Activated CD4-positive, alpha-beta memory T cell treated with anti-CD3 and anti-CD28 coated beads, Interleukin-2, amount 10 ng/mL, durations not matched to agents 7 days and 5 days (primary cell): ENCODE data around the gene EFHC1. TPM values are rescaled to one million over a fixed set of nuclear protein-coding genes. Genes with fewer than 3 reads are reported as not detected.
"Not testable (repeated sequence)": the region's sequence is repeated elsewhere in the genome, so short reads cannot be mapped to it uniquely, and the experiment has no call there.

ENCODE experiments used
- CTCF ChIA-PET: fragments of 350-600 bp; sonication (Branson Sonifier 250); formaldehyde crosslinking; loops from one replicate; lab custom pipeline; 2021; ENCODE audit warnings: antibody characterized with exemption, inconsistent platforms; lab: Charles Lee
- POLR2A ChIA-PET: fragments of 350-600 bp; sonication (Branson Sonifier 250); formaldehyde crosslinking; loops from one replicate; lab custom pipeline; 2021; ENCODE audit warnings: antibody characterized with exemption; lab: Charles Lee
- DNase-seq: peaks from one replicate; pipeline ENCODE4 v3.0.0-alpha.2; 2020
- H3K27ac Mint-ChIP-seq: one replicate; pipeline ENCODE4 v1.8.0; 2021; ENCODE audit warnings: mild to moderate bottlenecking, mixed read lengths
- H3K27me3 Mint-ChIP-seq: one replicate; pipeline ENCODE4 v1.8.0; 2021; ENCODE audit warnings: mixed read lengths
- H3K36me3 Mint-ChIP-seq: one replicate; pipeline ENCODE4 v1.8.0; 2021; ENCODE audit warnings: low read depth, mixed read lengths
- H3K4me1 Mint-ChIP-seq: one replicate; pipeline ENCODE4 v1.8.0; 2021; ENCODE audit warnings: mixed read lengths
- H3K4me3 Mint-ChIP-seq: one replicate; pipeline ENCODE4 v1.8.0; 2021; ENCODE audit warnings: mild to moderate bottlenecking, mixed read lengths
- H3K9me3 Mint-ChIP-seq: one replicate; pipeline ENCODE4 v1.8.0; 2021; ENCODE audit warnings: mixed read lengths
- total RNA-seq, 2 experiments: library from RNA; stranded (reverse); gene quantifications; one replicate each; pipeline ENCODE4 v1.2.3, GENCODE V29; 2021

Gene EFHC1
- total RNA-seq, 2 experiments from 2014 or later, result 1.6 to 3.4 TPM

GRCh38 chr6:52420668-52421358 is 671 bp downstream of the EFHC1 start:
- DNase-seq, result no peak
- ChIA-PET POLR2A (interaction anchor here (1.6 to 5.9 kb wide), 4 partner anchors 24 to 249 kb away, joined by 5 to 29 read pairs (median 7); partner anchors contain the start of gene MCM3), CTCF (interaction anchor here (1.0 to 5.0 kb wide), 7 partner anchors 12 to 243 kb away, joined by 3 to 33 read pairs (median 4); partner anchors contain the start of gene MCM3)
- H3K4me3 Mint-ChIP-seq, result no peak overlapping the region
- H3K4me1 Mint-ChIP-seq, result peaks cover 13% of the 10 kb centered on the region
- no peak overlapping the region for H3K27ac Mint-ChIP-seq
- H3K9me3 Mint-ChIP-seq, result no peaks in the 10 kb centered on the region
- peaks cover 3% of the 10 kb centered on the region for H3K27me3 Mint-ChIP-seq
- H3K36me3 Mint-ChIP-seq, result no peaks in the 10 kb centered on the region

DNA sequence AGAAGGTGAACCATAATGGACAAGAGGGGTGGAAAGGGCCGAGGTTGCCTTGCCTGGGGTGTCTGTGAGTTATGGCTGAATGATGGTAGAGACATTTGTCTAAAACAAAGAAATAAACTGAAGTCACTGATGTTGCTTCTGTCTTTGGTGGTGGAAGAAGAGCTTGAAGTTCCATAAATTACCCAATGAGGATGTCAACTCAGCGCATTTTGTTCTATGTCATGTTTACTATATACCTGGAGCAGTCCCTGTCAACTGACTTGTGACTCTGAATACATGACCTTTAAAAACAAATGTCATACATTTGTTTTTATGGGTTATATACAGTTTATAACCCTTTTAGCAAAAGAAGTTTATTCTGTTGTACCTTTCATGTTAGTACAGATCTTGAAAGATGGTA is 2.0 kb downstream of the EFHC1 start:
- no peak for DNase-seq
- Mint-ChIP-seq H3K9me3 (no peaks in the 10 kb centered on the region), H3K4me1 (peaks cover 6% of the 10 kb centered on the region), H3K27me3 (peaks cover 1% of the 10 kb centered on the region), H3K4me3 (no peak overlapping the region), H3K36me3 (no peaks in the 10 kb centered on the region), H3K27ac (no peak overlapping the region)
- ChIA-PET POLR2A (interaction anchor here (5.9 kb wide), 1 partner anchor 138 kb away, joined by 29 read pairs; the partner anchor contains the start of gene MCM3), CTCF (interaction anchor here (1.6 to 4.1 kb wide), 3 partner anchors 10 to 230 kb away, joined by 4 to 16 read pairs (median 5); no protein-coding TSS in a partner anchor)

GRCh38 chr6:52423448-52423847 is 3.3 kb downstream of the EFHC1 start:
- no peaks in the 10 kb centered on the region for H3K36me3 Mint-ChIP-seq
- no peak overlapping the region for H3K27ac Mint-ChIP-seq
- peaks cover 6% of the 10 kb centered on the region for H3K4me1 Mint-ChIP-seq
- peaks cover 1% of the 10 kb centered on the region for H3K27me3 Mint-ChIP-seq
- no peak for DNase-seq
- POLR2A ChIA-PET, result interaction anchor here (5.9 kb wide), 1 partner anchor 139 kb away, joined by 29 read pairs; the partner anchor contains the start of gene MCM3
- CTCF ChIA-PET, result interaction anchor here (0.7 to 1.5 kb wide), 6 partner anchors 19 to 239 kb away, joined by 3 to 5 read pairs (median 4); partner anchors contain the start of gene MCM3
- H3K9me3 Mint-ChIP-seq, result no peaks in the 10 kb centered on the region
- H3K4me3 Mint-ChIP-seq, result no peak overlapping the region

GRCh38 chr6:52423971-52424381 is 3.8 kb downstream of the EFHC1 start:
- Mint-ChIP-seq H3K4me3 (no peak overlapping the region), H3K27me3 (peaks cover 1% of the 10 kb centered on the region), H3K36me3 (no peaks in the 10 kb centered on the region), H3K4me1 (peaks cover 6% of the 10 kb centered on the region), H3K27ac (no peak overlapping the region), H3K9me3 (no peaks in the 10 kb centered on the region)
- no peak for DNase-seq
- CTCF ChIA-PET, result interaction anchor here (1.1 to 1.5 kb wide), 4 partner anchors 61 to 239 kb away, joined by 3 to 5 read pairs (median 4); partner anchors contain the start of gene MCM3
- POLR2A ChIA-PET, result interaction anchor here (1.1 to 5.9 kb wide), 2 partner anchors 34 to 140 kb away, joined by 3 to 29 read pairs; partner anchors contain the start of gene MCM3

DNA sequence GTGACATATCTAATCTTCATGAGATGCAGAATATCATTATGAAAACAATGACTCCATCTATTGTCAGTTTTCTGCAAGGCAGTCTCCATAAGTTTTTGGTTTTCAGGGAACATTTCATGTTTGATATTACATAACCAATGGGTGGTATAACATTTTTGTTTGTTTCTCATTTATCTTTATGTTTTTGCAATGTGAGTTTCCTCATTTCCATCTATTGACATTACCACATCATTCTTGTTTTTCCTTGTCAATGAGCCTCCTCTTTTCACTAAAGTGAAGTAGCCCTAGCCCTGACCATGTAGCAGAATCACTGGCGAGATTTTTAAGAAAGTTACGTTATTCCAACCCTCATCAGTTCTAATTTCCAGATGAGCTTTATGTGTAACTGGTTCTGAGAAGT is 4.4 kb downstream of the EFHC1 start:
- DNase-seq, result no peak
- Mint-ChIP-seq H3K9me3 (no peaks in the 10 kb centered on the region), H3K36me3 (no peaks in the 10 kb centered on the region), H3K4me1 (peaks cover 2% of the 10 kb centered on the region), H3K27ac (no peak overlapping the region), H3K27me3 (peaks cover 1% of the 10 kb centered on the region), H3K4me3 (no peak overlapping the region)
- ChIA-PET CTCF (interaction anchor here (1.0 to 1.5 kb wide), 2 partner anchors 17 to 227 kb away, joined by 3 to 4 read pairs; no protein-coding TSS in a partner anchor), POLR2A (interaction anchor here (0.9 to 1.1 kb wide), 2 partner anchors 35 to 69 kb away, joined by 3 read pairs; no protein-coding TSS in a partner anchor)

DNA sequence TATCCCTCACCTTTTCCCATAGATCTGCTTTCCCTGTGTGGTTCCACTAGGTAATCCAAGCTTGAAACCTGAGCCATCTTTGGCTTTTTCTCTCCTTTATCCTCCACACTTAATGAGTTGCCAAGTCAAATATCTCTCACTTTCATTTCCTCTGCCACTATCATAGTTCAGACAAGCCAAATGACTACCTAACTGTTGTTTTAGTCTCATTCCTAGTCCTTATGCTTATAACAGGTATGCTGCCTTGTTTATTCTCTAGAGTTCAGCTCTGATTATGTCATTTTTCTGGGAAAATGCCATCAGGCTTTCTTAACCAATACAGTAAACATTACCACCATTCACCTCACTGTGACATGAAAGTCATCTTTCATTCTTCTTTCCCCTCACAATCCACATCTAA is 6.5 kb downstream of the EFHC1 start:
- H3K4me3 Mint-ChIP-seq, result no peak overlapping the region
- ChIA-PET POLR2A (no interaction called here), CTCF (no interaction called here)
- no peak overlapping the region for H3K27ac Mint-ChIP-seq
- H3K9me3 Mint-ChIP-seq, result no peaks in the 10 kb centered on the region
- peaks cover 4% of the 10 kb centered on the region for H3K27me3 Mint-ChIP-seq
- no peaks in the 10 kb centered on the region for H3K36me3 Mint-ChIP-seq
- H3K4me1 Mint-ChIP-seq, result no peaks in the 10 kb centered on the region
- DNase-seq, result no peak

DNA sequence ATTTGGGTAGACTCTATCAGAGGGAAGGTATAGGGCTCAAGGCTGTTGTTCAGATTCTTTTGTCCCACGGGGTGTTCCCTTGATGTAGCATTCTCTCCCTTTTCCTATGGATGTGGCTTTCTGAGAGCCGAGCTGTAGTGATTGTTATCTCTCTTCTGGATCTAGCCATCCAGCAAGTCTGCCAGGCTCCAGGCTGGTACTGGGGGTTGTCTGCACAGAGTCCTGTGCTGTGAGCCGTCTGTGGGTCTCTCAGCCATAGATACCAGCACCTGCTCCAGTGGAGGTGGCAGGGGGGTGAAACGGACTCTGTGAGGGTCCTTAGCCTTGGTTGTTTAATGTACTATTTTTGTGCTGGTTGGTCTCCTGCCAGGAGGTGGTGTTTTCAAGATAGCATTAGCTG is 13.2 kb downstream of the EFHC1 start:
- CTCF ChIA-PET, result interaction anchor here (1.6 kb wide), 1 partner anchor 12 kb away, joined by 4 read pairs; no protein-coding TSS in a partner anchor
- POLR2A ChIA-PET, H3K4me3 Mint-ChIP-seq, H3K4me1 Mint-ChIP-seq, DNase-seq, H3K9me3 Mint-ChIP-seq, H3K27ac Mint-ChIP-seq, H3K27me3 Mint-ChIP-seq, H3K36me3 Mint-ChIP-seq: not testable (repeated sequence)

DNA sequence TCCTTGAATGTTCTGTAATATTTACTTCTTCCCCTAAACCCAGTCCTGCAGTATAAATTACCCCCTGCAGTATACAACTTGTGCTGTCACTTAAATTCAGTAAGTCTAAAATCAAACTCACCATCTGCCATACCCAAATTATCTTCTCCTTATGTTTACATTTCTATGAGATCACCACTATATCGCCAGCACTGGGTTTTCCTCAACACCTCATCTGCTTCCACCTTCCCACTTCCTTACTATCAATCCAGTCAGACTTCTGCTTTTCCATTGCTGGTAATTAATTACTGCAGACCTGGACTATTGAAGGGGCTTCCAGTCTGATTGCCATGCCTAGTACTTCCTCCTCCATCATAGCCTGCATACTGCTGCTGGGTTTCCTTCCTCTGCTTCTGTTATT is 15.2 kb downstream of the EFHC1 start:
- Mint-ChIP-seq H3K4me1 (no peaks in the 10 kb centered on the region), H3K9me3 (no peaks in the 10 kb centered on the region), H3K4me3 (no peak overlapping the region), H3K36me3 (no peaks in the 10 kb centered on the region), H3K27ac (no peak overlapping the region), H3K27me3 (peaks cover 4% of the 10 kb centered on the region)
- ChIA-PET POLR2A (no interaction called here), CTCF (no interaction called here)
- no peak for DNase-seq

DNA sequence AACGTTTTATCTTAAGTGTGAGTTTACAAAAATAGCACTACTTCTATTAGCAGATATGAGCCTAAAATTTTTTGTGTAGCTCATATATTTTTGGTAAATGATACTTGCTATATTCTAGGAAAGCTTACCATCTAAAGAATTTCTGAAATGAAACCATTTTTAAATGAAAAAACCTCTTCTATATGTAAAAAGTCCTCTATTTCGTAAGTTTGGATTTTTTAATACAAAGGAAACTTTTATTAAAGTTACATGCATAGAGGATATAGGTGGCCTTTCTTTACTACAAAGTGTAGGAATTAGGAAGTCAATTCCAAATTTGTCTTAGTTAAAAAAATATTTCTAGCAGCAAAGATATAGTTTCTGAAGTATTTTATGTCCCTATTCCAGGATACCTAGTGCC is 18.8 kb downstream of the EFHC1 start:
- Mint-ChIP-seq H3K27ac (no peak overlapping the region), H3K9me3 (peaks cover 2% of the 10 kb centered on the region), H3K4me3 (no peak overlapping the region), H3K4me1 (no peaks in the 10 kb centered on the region), H3K36me3 (no peaks in the 10 kb centered on the region), H3K27me3 (no peaks in the 10 kb centered on the region)
- CTCF ChIA-PET, result interaction anchor here (1.0 kb wide), 1 partner anchor 41 kb away, joined by 3 read pairs; no protein-coding TSS in a partner anchor
- POLR2A ChIA-PET, result no interaction called here
- DNase-seq, result no peak

DNA sequence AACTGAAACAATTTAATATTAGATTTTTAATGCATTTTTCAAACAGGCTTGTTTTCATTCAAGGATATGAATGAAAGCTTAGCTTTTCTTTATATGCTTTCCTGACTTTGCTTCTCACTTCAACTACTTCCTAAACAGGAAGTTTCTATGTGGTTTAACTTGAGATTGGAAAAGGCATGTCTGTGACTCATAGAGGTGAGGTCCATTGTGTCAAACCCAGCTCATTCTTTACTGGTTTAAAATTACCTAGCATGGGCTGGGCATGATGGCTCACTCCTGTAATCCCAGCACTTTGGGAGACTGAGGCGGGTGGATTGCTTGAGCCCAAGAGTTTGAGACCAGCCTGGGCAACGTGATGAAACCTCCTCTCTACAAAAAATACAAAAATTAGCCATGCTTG is 34.4 kb downstream of the EFHC1 start:
- Mint-ChIP-seq H3K9me3 (peaks cover 17% of the 10 kb centered on the region), H3K4me3 (no peak overlapping the region), H3K27me3 (peaks cover 2% of the 10 kb centered on the region), H3K36me3 (peaks cover 7% of the 10 kb centered on the region), H3K27ac (no peak overlapping the region), H3K4me1 (no peaks in the 10 kb centered on the region)
- ChIA-PET CTCF (no interaction called here), POLR2A (no interaction called here)
- no peak for DNase-seq

- ChIA-PET CTCF (interaction anchor here (0.6 kb wide), 1 partner anchor 1256 kb away, joined by 3 read pairs; no protein-coding TSS in a partner anchor), POLR2A (no interaction called here)
- no peak for DNase-seq
- no peaks in the 10 kb centered on the region for H3K4me1 Mint-ChIP-seq
- H3K27me3 Mint-ChIP-seq, result peaks cover 2% of the 10 kb centered on the region
- H3K4me3 Mint-ChIP-seq, result no peak overlapping the region
- no peaks in the 10 kb centered on the region for H3K36me3 Mint-ChIP-seq
- H3K9me3 Mint-ChIP-seq, result peaks cover 3% of the 10 kb centered on the region
- no peak overlapping the region for H3K27ac Mint-ChIP-seq
Measured at GRCh38 chr6:52457096-52457495, 37.0 kb downstream of the EFHC1 start.

DNA sequence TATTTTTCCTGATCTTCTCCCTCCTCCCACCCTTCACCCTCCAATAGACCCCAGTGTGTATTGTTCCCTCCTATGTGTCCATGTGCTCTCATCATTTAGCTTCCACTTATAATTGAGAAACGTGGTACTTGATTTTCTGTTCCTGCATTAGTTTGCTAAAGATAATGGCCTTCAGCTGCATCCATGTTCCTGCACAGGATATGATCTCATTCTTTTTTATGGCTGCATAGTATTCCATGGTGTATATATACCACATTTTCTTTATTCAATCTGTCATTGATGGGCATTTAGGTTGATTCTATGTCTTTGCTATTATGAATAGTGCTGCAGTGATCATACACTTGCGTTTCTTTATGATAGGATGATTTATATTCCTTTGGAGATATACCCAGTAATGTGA is 41.1 kb downstream of the EFHC1 start:
- H3K36me3 Mint-ChIP-seq, H3K4me3 Mint-ChIP-seq, CTCF ChIA-PET, H3K27me3 Mint-ChIP-seq, H3K27ac Mint-ChIP-seq, DNase-seq, H3K9me3 Mint-ChIP-seq, H3K4me1 Mint-ChIP-seq, POLR2A ChIA-PET: not testable (repeated sequence)

- DNase-seq, result no peak
- no peaks in the 10 kb centered on the region for H3K4me1 Mint-ChIP-seq
- H3K36me3 Mint-ChIP-seq, result no peaks in the 10 kb centered on the region
- no peaks in the 10 kb centered on the region for H3K9me3 Mint-ChIP-seq
- no peaks in the 10 kb centered on the region for H3K27me3 Mint-ChIP-seq
- H3K4me3 Mint-ChIP-seq, result no peak overlapping the region
- H3K27ac Mint-ChIP-seq, result no peak overlapping the region
- POLR2A ChIA-PET, result no interaction called here
- CTCF ChIA-PET, result no interaction called here
Measured at GRCh38 chr6:52474173-52474572, 54.0 kb downstream of the EFHC1 start.
